Measurements from ENCODE around the gene MRPL58.

DNA sequence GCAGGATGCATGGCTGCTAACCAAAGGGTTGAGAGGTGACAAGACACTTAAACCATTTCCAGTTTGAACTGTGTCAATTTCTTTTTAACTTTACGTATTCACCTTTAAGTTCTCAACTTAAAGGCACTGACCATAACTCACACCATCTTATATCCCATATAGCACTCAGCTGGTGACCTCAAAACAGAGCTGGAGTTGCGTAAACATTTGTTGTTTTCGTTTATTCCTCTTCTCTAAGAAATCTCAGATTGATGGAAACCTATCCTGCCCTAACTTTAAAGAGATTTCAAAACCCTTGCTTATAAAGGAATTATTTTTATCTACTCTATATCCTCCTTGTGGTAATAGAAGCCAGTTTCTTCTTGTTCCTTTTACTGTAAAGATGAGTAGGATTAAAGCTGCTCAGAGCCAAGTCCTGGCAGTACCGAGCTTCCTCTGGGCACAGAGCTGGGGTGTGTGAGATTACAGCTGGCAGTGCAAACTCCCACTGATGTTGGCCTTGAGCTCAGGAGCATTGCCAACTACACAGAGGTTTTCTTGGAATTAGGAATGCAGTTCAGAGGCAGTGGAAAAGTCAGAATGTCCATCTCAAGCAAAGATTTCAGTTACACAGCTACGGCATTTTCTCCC, 35.9 kb downstream of the MRPL58 start:
- TF ChIP-seq POLR2A (IDR thresholded peaks at IDR 0.05; ENCODE audit: low read length) (no peak), GATA1 (IDR thresholded peaks at IDR 0.05; ENCODE audit: low read depth, low read length) (no peak)
